Tibial nerve (tissue), 4 donors: ENCODE data around the gene ZG16B. TPM values are rescaled to one million over a fixed set of nuclear protein-coding genes. Genes with fewer than 3 reads are reported as not detected.

ENCODE experiments used
- DNase-seq, 2 donors: peaks; one replicate each; pipeline ENCODE4 v3.0.0-alpha.2; 2019; ENCODE audit warnings: low spot score in 2 of 2
- H3K27ac ChIP-seq, 4 donors: fragments of 200-600 bp; sonication (generic) in 3 of 4; one replicate each; pipeline ENCODE4 v1.5.1; 2017 to 2019; ENCODE audit warnings: mild to moderate bottlenecking in 1 of 4
- H3K27me3 ChIP-seq, 2 donors: fragments of 200-600 bp; sonication (generic) in 1 of 2; one replicate each; pipeline versions ENCODE4 v1.5.1 to v1.6.0; 2017 to 2019
- H3K36me3 ChIP-seq, 3 donors: fragments of 200-600 bp; sonication (generic); one replicate each; pipeline ENCODE4 v1.5.1; 2018 to 2019
- H3K4me1 ChIP-seq, 4 donors: fragments of 200-600 bp; sonication (generic) in 3 of 4; one replicate each; pipeline ENCODE4 v1.5.1; 2017 to 2019
- H3K4me3 ChIP-seq, 4 donors: fragments of 200-600 bp; sonication (generic) in 3 of 4; one replicate each; pipeline ENCODE4 v1.5.1; 2017 to 2019; ENCODE audit warnings: mild to moderate bottlenecking in 1 of 4, moderate library complexity in 1 of 4
- H3K9me3 ChIP-seq, 4 donors: fragments of 200-600 bp; sonication (generic) in 3 of 4; one replicate each; pipeline ENCODE4 v1.5.1; 2017 to 2019
- CTCF ChIP-seq, 5 experiments: fragments of 200-600 bp in 3 of 5; fragments of 450-650 bp in 2 of 5; sonication (generic) in 3 of 5; IDR thresholded peaks; one replicate each; pipeline ENCODE4 v1.5.1; 2016 to 2019; ENCODE audit warnings: antibody characterized with exemption in 5 of 5, mild to moderate bottlenecking in 3 of 5, moderate library complexity in 2 of 5
- EP300 ChIP-seq, 2 donors: sonication (generic); formaldehyde crosslinking; IDR thresholded peaks; one replicate each; pipeline ENCODE4 v1.6.1; 2017; ENCODE audit warnings: antibody characterized with exemption in 2 of 2, mild to moderate bottlenecking in 1 of 2
- POLR2A ChIP-seq, 2 donors: fragments of 450-650 bp; IDR thresholded peaks; one replicate each; pipeline ENCODE4 v1.6.1; 2017; ENCODE audit warnings: antibody characterized with exemption in 2 of 2, mild to moderate bottlenecking in 2 of 2, moderate library complexity in 2 of 2
- WGBS, 2 donors: methylation state at CpG; one replicate each; pipeline ENCODE4 v1.1.5; 2018; 5-methylcytosine and 5-hydroxymethylcytosine counted together
- total RNA-seq, 4 donors: library from RNA; depleted of rRNA; stranded (reverse); fragments of >200 nt; gene quantifications; one replicate each; pipeline ENCODE4 v1.1.0, GENCODE V29; 2016

Gene ZG16B
- total RNA-seq, 4 donors from 2014 or later, result not detected

GRCh38 chr16:2840914-2841313 is 10.8 kb downstream of the ZG16B start:
- WGBS, 2 donors, result 80 to 89% methylated on average over 6 to 11 of the region's 12 CpGs
- no peak overlapping the region for H3K4me3 ChIP-seq
- H3K9me3 ChIP-seq, result no peaks in the 10 kb centered on the region
- peaks cover 0 to 48% of the 10 kb centered on the region in 2 donors for H3K27me3 ChIP-seq
- DNase-seq, result no peak
- no peak for TF ChIP-seq EP300 (IDR thresholded peaks at IDR 0.05)
- TF ChIP-seq POLR2A (IDR thresholded peaks at IDR 0.05), result no peak
- no peak for TF ChIP-seq CTCF (IDR thresholded peaks at IDR 0.05)
- no peaks in the 10 kb centered on the region for H3K36me3 ChIP-seq
- H3K27ac ChIP-seq, result no peak overlapping the region
- peaks cover 0 to 15% (median 5%) of the 10 kb centered on the region in 4 donors for H3K4me1 ChIP-seq

DNA sequence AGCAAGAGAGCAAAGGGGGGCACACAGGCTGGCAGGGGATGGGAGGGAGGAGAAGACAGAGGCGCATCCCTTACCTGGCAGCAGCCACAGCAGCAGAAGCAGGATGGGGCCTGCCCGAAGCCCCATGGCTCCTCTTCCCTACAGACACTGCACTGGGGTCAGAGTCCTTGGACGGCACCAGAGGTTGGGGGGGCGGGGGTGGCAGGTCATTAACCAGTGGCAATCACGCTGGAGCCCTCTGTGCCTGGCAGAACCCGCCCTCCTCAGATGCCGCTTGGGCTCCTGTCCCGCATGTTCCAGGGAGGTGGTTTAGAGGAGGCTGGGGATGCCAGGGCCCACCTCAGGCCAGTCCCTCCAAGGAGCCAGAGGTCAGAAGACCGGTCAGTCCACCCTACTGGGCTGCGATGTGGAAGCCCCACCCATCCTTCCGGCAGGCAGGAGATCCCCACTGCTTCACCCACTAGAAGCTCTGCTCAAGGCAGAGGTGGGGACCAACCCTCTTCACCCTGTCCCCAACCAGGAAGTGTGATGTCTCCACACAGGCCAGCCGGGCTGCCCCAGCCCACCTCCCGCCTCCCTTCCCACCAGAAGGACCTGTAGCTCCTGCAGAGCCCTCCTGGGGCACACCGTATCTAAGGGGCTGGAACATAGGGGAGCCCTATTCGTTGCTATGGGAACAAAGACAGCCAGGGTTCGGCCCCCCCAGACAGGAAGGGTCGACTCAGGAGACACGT is 11.7 kb downstream of the ZG16B start:
- WGBS, 2 donors, result 73 to 83% methylated on average over 9 to 15 of the region's 18 CpGs
- Histone ChIP-seq H3K4me3 (peak overlapping the region in 1 of 4 donors; percentile 41), H3K4me1 (peaks cover 0 to 15% (median 5%) of the 10 kb centered on the region in 4 donors), H3K9me3 (no peaks in the 10 kb centered on the region), H3K27ac (no peak overlapping the region), H3K36me3 (no peaks in the 10 kb centered on the region), H3K27me3 (peaks cover 0 to 40% of the 10 kb centered on the region in 2 donors)
- no peak for DNase-seq
- no peak for TF ChIP-seq EP300 (IDR thresholded peaks at IDR 0.05)
- TF ChIP-seq CTCF (IDR thresholded peaks at IDR 0.05), result no peak
- no peak for TF ChIP-seq POLR2A (IDR thresholded peaks at IDR 0.05)

- DNase-seq, result no peak
- peak overlapping the region in 2 of 4 donors; percentile 4 to 41 for H3K4me3 ChIP-seq
- 32 to 51% methylated on average over 37 to 40 of the region's 40 CpGs for WGBS, 2 donors
Measured at GRCh38 chr16:2842340-2843000, 12.4 kb downstream of the ZG16B start.

GRCh38 chr16:2843526-2843925 is 13.4 kb downstream of the ZG16B start:
- Histone ChIP-seq H3K27me3 (peaks cover 0 to 32% of the 10 kb centered on the region in 2 donors), H3K9me3 (peaks cover 0 to 9% (median 0%) of the 10 kb centered on the region in 4 donors), H3K27ac (no peak overlapping the region), H3K4me1 (peaks cover 0 to 15% (median 5%) of the 10 kb centered on the region in 4 donors), H3K4me3 (no peak overlapping the region), H3K36me3 (no peaks in the 10 kb centered on the region)
- TF ChIP-seq POLR2A (IDR thresholded peaks at IDR 0.05), result no peak
- no peak for TF ChIP-seq EP300 (IDR thresholded peaks at IDR 0.05)
- TF ChIP-seq CTCF (IDR thresholded peaks at IDR 0.05), result no peak
- DNase-seq, result no peak
- WGBS, 2 donors, result 77 to 91% methylated on average over 8 of the region's 8 CpGs

More at GRCh38 chr16:2842340-2843000, 12.4 kb downstream of the ZG16B start:
- no peak for TF ChIP-seq EP300 (IDR thresholded peaks at IDR 0.05)
- no peak for TF ChIP-seq POLR2A (IDR thresholded peaks at IDR 0.05)
- peak in 4 of 5 experiments; percentile 17 to 54 (median 21) for TF ChIP-seq CTCF (IDR thresholded peaks at IDR 0.05)
- Histone ChIP-seq H3K27ac (no peak overlapping the region), H3K27me3 (peaks cover 0 to 33% of the 10 kb centered on the region in 2 donors), H3K4me1 (peaks cover 0 to 15% (median 5%) of the 10 kb centered on the region in 4 donors), H3K36me3 (no peaks in the 10 kb centered on the region), H3K9me3 (no peaks in the 10 kb centered on the region)

DNA sequence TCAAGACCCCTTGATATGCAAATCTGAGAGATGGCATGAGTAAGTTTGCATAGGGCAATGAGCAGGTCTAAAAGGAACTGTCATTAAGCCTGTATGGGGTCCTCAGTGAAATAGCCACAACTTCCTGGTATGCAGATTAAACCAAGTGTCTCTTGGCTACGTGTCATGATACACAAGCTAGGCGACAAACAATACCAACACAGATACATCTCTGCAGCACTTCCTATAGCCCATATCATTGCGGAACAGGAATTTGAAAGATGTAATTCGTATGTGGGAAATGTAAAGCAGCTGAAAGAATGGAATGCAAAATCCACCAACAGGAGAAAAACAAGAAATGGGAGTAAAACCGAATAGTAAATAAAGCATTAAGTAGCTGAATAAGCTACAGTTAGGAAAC is 15.0 kb downstream of the ZG16B start:
- no peaks in the 10 kb centered on the region for H3K36me3 ChIP-seq
- no peak overlapping the region for H3K27ac ChIP-seq
- H3K4me1 ChIP-seq, result peaks cover 0 to 11% (median 5%) of the 10 kb centered on the region in 4 donors
- H3K9me3 ChIP-seq, result peaks cover 0 to 10% (median 0%) of the 10 kb centered on the region in 4 donors
- TF ChIP-seq EP300 (IDR thresholded peaks at IDR 0.05), result no peak
- TF ChIP-seq CTCF (IDR thresholded peaks at IDR 0.05), result no peak
- TF ChIP-seq POLR2A (IDR thresholded peaks at IDR 0.05), result no peak
- DNase-seq, result no peak
- H3K27me3 ChIP-seq, result peaks cover 0 to 40% of the 10 kb centered on the region in 2 donors
- 58 to 67% methylated on average over 5 of the region's 5 CpGs for WGBS, 2 donors
- H3K4me3 ChIP-seq, result no peak overlapping the region
